WTC11 (cell line): ENCODE results near the gene FGD5.

ENCODE experiments used
- CTCF ChIP-seq: fragments of 200-600 bp; IDR thresholded peaks from 2 replicates; pipeline ENCODE4 v1.8.0; 2022; ENCODE audit warnings: antibody characterized with exemption
- E2F4 ChIP-seq: sonication (generic); formaldehyde crosslinking; IDR thresholded peaks from 2 replicates; pipeline ENCODE4 v1.8.1; 2022; ENCODE audit warnings: low read depth, mild to moderate bottlenecking, moderate library complexity, missing genetic modification reagents, borderline replicate concordance
- ELF4 ChIP-seq: sonication (generic); formaldehyde crosslinking; IDR thresholded peaks from 2 replicates; pipeline ENCODE4 v1.8.1; 2022; ENCODE audit warnings: low read depth, mild to moderate bottlenecking, moderate library complexity, missing genetic modification reagents
- GABPB1 ChIP-seq: sonication (generic); formaldehyde crosslinking; IDR thresholded peaks from 2 replicates; pipeline ENCODE4 v1.8.1; 2023; ENCODE audit warnings: mild to moderate bottlenecking, missing genetic modification reagents
- IRF1 ChIP-seq: sonication (generic); formaldehyde crosslinking; IDR thresholded peaks from 2 replicates; pipeline ENCODE4 v1.8.0; 2023; ENCODE audit warnings: missing genetic modification reagents
- MAX ChIP-seq: sonication (generic); formaldehyde crosslinking; IDR thresholded peaks from 2 replicates; pipeline ENCODE4 v1.8.0; 2022; ENCODE audit warnings: mild to moderate bottlenecking, missing genetic modification reagents
- NFE2L1 ChIP-seq: sonication (generic); formaldehyde crosslinking; IDR thresholded peaks from 2 replicates; pipeline ENCODE4 v1.8.1; 2023; ENCODE audit warnings: missing genetic modification reagents
- NFYB ChIP-seq: sonication (generic); formaldehyde crosslinking; conservative IDR thresholded peaks from 2 replicates; pipeline ENCODE4 v1.8.0; 2022; ENCODE audit warnings: low read depth, missing genetic modification reagents
- NR3C1 ChIP-seq: sonication (generic); formaldehyde crosslinking; conservative IDR thresholded peaks from 2 replicates; pipeline ENCODE4 v1.8.1; 2023; ENCODE audit warnings: low read depth, mild to moderate bottlenecking, missing genetic modification reagents
- USF2 ChIP-seq: sonication (generic); formaldehyde crosslinking; IDR thresholded peaks from 2 replicates; pipeline ENCODE4 v1.8.1; 2023; ENCODE audit warnings: mild to moderate bottlenecking, missing genetic modification reagents, moderate library complexity
- ZNF232 ChIP-seq: sonication (generic); formaldehyde crosslinking; IDR thresholded peaks from 2 replicates; pipeline ENCODE4 v1.8.0; 2022; ENCODE audit warnings: mild to moderate bottlenecking, missing genetic modification reagents
- ZNF423 ChIP-seq: fragments of 250-450 bp; sonication (Bioruptor Pico); IDR thresholded peaks from 2 replicates; pipeline ENCODE4 v2.1.2; 2022; ENCODE audit warnings: mild to moderate bottlenecking, moderate library complexity

GRCh38 chr3:14935592-14936345, 117.0 kb downstream of the FGD5 start:
- TF ChIP-seq CTCF: no peak
- TF ChIP-seq USF2: no peak
- no peak for TF ChIP-seq NFE2L1 (CRISPR knock-in tag)
- TF ChIP-seq E2F4 (CRISPR knock-in tag): no peak
- TF ChIP-seq GABPB1 (CRISPR knock-in tag): no peak
- no peak for TF ChIP-seq ZNF423 (CRISPR knock-in tag)
- no peak for TF ChIP-seq NR3C1 (CRISPR knock-in tag)
- no peak for TF ChIP-seq ELF4 (CRISPR knock-in tag)
- no peak for TF ChIP-seq ZNF232 (CRISPR knock-in tag)
- no peak for TF ChIP-seq MAX (CRISPR knock-in tag)
- no peak for TF ChIP-seq IRF1
- TF ChIP-seq NFYB (CRISPR knock-in tag): no peak
